ENCODE data around the gene COL4A2. TPM values are rescaled to one million over a fixed set of nuclear protein-coding genes. Genes with fewer than 3 reads are reported as not detected.
A peak's percentile ranks its signal among the peaks of the same experiment; 100 is the strongest.

The COL4A2 gene
- total RNA-seq, 6 donors from 2014 or later: 169 to 458 (median 258) TPM

- 65 to 75% methylated on average over 7 of the region's 7 CpGs for WGBS, 2 donors
- Histone ChIP-seq H3K4me1 (peaks cover 22 to 34% (median 25%) of the 10 kb centered on the region in 4 donors), H3K36me3 (peaks cover 0 to 23% (median 5%) of the 10 kb centered on the region in 4 donors), H3K4me3 (no peak overlapping the region), H3K27me3 (no peaks in the 10 kb centered on the region), H3K27ac (peak overlapping the region in 2 of 4 donors; percentile 10 to 62), H3K9me3 (no peaks in the 10 kb centered on the region)
- no peak for ATAC-seq (ENCODE audit: low FRiP score in 2 of 2)
- DNase-seq: no peak
- TF ChIP-seq CTCF (IDR thresholded peaks at IDR 0.05) (no peak), POLR2AphosphoS5 (IDR thresholded peaks at IDR 0.05) (no peak), POLR2A (IDR thresholded peaks at IDR 0.05) (no peak), EP300 (IDR thresholded peaks at IDR 0.05) (no peak)
Observed at GRCh38 chr13:110359840-110360301, 52.8 kb downstream of the COL4A2 start.

DNA sequence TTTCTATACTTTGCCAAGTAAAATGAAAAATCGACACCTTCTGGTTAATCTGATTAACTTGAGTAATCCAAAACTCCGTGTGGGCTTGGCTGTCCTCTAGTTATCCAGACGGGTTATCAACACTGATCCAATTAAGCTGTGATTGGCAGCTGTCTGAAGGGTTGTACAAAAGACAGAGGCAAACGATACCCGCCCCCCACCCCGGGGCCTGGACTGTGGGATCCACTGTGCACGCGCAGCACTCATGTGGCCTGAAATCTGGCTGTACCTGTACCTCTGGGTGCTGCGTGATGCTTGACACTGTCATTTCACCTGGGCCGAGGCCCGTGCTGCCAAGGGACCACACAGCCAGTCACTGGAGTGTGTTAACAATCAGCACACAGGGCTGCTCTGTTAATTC lies 53.5 kb downstream of the COL4A2 start:
- Histone ChIP-seq H3K27me3 (no peaks in the 10 kb centered on the region), H3K4me1 (peaks cover 22 to 34% (median 25%) of the 10 kb centered on the region in 4 donors), H3K27ac (peak overlapping the region in 3 of 4 donors; percentile 36 to 62 (median 45)), H3K36me3 (peaks cover 0 to 23% (median 5%) of the 10 kb centered on the region in 4 donors), H3K4me3 (no peak overlapping the region), H3K9me3 (no peaks in the 10 kb centered on the region)
- DNase-seq (peak in 1 of 2 donors; percentile 29), ATAC-seq (ENCODE audit: low FRiP score in 2 of 2) (no peak)
- no peak for TF ChIP-seq POLR2A (IDR thresholded peaks at IDR 0.05)
- no peak for TF ChIP-seq CTCF (IDR thresholded peaks at IDR 0.05)
- TF ChIP-seq EP300 (IDR thresholded peaks at IDR 0.05): no peak
- TF ChIP-seq POLR2AphosphoS5 (IDR thresholded peaks at IDR 0.05): no peak
- 80 to 82% methylated on average over 10 to 11 of the region's 11 CpGs for WGBS, 2 donors

- 38 to 47% methylated on average over 9 to 10 of the region's 10 CpGs for WGBS, 2 donors
- H3K4me3 ChIP-seq: no peak overlapping the region
- peaks cover 0 to 23% (median 5%) of the 10 kb centered on the region in 4 donors for H3K36me3 ChIP-seq
- H3K27ac ChIP-seq: peak overlapping the region; percentile 48 to 65 (median 53)
- DNase-seq (no peak), ATAC-seq (ENCODE audit: low FRiP score in 2 of 2) (peak; percentile 60 to 93)
- H3K27me3 ChIP-seq: no peaks in the 10 kb centered on the region
- TF ChIP-seq POLR2AphosphoS5 (IDR thresholded peaks at IDR 0.05) (no peak), EP300 (IDR thresholded peaks at IDR 0.05) (no peak)
- H3K9me3 ChIP-seq: no peaks in the 10 kb centered on the region
- peaks cover 22 to 34% (median 25%) of the 10 kb centered on the region in 4 donors for H3K4me1 ChIP-seq
Observed at GRCh38 chr13:110361365-110361911, 54.4 kb downstream of the COL4A2 start.

DNA sequence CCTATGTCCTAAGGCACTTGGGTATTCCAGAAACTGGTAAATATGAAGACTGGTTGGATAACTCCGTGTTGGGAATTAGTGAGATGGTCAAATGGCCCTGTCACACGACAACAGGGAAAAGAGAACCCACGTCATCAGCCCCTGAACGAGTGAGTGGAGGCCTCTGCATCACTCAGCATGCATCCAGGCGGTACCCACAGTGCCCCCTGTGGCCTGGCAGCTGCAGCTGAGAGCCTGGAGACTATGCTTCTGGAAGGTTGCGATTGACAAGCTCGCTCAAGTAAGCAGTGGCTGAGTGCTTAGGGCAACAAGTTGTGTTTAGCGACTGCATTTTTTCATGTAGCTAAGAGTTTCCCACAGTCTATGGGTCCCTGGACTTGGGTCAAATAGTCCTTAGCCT lies 55.9 kb downstream of the COL4A2 start:
- TF ChIP-seq EP300 (IDR thresholded peaks at IDR 0.05): no peak
- no peak for TF ChIP-seq POLR2AphosphoS5 (IDR thresholded peaks at IDR 0.05)
- no peak for TF ChIP-seq POLR2A (IDR thresholded peaks at IDR 0.05)
- TF ChIP-seq CTCF (IDR thresholded peaks at IDR 0.05): no peak
- peaks cover 0 to 14% (median 5%) of the 10 kb centered on the region in 4 donors for H3K36me3 ChIP-seq
- 60 to 89% methylated on average over 8 of the region's 8 CpGs for WGBS, 2 donors
- peak overlapping the region in 1 of 4 donors; percentile 54 for H3K27ac ChIP-seq
- peaks cover 22 to 34% (median 25%) of the 10 kb centered on the region in 4 donors for H3K4me1 ChIP-seq
- no peaks in the 10 kb centered on the region for H3K9me3 ChIP-seq
- no peak overlapping the region for H3K4me3 ChIP-seq
- ATAC-seq (ENCODE audit: low FRiP score in 2 of 2): peak in 1 of 2 donors; percentile 27
- no peaks in the 10 kb centered on the region for H3K27me3 ChIP-seq
- DNase-seq: no peak

DNA sequence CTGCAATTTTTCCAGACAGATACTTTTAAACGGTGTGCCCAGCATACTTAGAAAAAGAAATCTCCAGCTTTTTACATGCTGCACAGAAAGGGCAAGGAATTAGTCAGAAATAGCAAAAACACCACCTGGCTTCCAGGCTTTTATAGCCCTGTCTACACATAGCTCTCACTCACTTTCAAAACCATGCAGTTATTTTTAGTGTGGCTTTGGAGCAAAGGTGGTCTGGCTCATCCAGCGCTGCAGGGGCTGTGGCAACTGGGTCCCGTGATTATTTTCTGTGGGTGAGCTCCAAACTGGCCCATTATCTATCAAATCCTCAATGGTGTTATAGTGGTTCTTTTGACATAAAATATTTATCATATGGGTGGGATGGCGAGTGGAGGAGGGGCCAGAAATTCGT lies 57.0 kb downstream of the COL4A2 start:
- DNase-seq (no peak), ATAC-seq (ENCODE audit: low FRiP score in 2 of 2) (no peak)
- 84 to 88% methylated on average over 5 of the region's 5 CpGs for WGBS, 2 donors
- Histone ChIP-seq H3K9me3 (no peaks in the 10 kb centered on the region), H3K27ac (no peak overlapping the region), H3K36me3 (peaks cover 0 to 7% (median 0%) of the 10 kb centered on the region in 4 donors), H3K27me3 (no peaks in the 10 kb centered on the region), H3K4me3 (no peak overlapping the region), H3K4me1 (peaks cover 22 to 32% (median 25%) of the 10 kb centered on the region in 4 donors)
- no peak for TF ChIP-seq CTCF (IDR thresholded peaks at IDR 0.05)
- TF ChIP-seq POLR2AphosphoS5 (IDR thresholded peaks at IDR 0.05): no peak
